NCI-H82 treated with DMSO at 0.1 percent for 48 hours (cell line): ENCODE data around the gene OTULIN.

Experiments used
- DNase-seq: peaks from one replicate; lab custom pipeline; 2025; ENCODE audit not compliant: unreplicated experiment; lab: John Stamatoyannopoulos, UW

The OTULIN gene

DNA sequence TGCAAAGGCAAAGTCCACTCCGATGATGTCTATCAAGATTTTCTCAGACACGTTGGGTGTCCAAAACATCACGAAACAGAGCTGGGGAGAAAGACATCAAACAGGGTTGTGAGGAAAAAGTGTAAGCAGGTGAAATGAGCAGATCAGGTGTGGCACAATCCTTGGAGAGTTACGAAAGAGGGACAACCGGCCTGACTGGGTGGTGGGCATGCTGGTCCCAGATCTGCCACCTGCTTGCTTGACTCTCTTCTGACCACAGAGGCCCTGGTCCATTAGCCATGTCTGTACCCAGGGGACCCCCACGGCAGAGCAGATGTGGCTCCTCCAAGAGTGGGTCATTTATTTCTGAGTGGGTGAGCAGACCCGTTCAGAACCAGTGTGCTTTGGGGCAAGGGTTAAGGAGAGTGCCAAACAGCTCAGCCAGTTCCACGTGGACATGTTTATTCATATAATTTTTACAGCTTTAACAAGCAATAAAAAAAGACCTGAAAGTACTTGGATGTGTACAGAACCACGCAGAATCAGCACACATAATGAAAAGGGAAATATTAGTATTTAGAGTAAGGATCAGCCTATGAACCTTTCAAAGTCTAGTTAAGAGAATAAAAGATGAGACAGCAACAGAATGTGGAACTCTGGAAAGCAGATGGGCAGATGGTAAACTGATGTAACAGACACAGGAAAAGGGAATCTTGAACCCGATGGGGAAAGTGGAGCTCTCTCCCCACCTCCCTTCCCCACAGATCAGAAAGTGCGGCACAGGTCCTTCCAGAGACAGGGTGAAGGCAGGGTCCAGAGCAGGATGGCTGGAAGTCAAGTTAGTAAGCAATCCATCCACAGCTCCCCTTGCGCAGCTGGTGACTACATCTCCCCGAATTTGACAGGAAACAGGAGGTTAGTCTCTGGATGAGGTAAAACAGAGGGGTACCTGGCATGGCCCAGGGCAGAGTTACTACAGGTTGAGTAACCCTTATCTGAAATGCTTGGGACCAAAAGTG, 52.5 kb downstream of the OTULIN start:
- DNase-seq: no peak

DNA sequence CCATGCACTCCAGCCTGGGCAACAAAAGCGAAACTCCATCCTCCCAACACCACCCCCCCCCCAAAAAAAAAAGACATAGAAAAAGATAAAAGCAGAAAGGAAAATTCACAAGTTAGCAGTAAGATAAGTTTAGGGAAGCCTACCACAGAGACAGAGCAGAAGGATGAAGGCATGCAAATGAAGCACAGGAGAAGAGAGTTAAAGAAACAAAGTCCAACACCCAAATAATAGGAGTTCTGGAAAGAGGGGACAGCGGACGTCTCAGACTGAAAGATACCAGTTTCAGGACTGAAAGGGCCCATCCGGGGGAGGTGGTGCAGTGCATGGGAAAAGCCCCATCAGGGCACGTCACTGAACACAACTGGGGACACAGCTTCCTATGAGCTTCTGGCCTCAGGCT, 54.3 kb downstream of the OTULIN start:
- DNase-seq: no peak

DNA sequence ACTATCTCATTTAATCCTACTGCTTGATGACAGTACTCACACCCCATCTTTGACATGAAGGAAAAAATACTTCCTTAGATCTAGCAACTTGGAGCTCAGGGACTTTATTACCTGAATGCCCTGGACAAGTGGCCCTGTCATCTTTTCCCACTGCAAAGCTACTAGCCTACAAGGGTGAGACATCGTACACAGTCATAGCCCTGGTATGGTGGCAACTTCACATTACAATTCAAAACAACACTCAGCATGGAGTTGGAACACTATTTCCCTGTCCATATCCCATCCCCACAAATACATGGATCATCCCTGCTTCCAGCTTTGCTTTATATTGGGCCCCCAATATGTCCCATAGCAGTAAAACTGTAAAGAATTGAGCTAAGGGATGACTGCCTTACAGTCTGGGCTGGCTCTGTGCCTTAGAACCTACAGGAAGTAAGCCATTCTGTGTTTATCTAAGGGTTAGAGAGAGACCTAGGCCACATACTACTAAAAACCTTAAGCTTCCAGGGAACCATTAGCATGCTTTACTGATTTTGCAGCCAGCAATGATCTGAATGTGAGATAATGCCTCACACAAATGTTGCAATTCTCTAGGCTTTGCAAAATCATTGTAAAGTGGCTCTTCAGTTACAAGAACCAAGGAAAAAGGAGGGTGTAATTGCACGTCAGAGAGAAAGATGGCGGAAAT, 55.9 kb downstream of the OTULIN start:
- DNase-seq: no peak

DNA sequence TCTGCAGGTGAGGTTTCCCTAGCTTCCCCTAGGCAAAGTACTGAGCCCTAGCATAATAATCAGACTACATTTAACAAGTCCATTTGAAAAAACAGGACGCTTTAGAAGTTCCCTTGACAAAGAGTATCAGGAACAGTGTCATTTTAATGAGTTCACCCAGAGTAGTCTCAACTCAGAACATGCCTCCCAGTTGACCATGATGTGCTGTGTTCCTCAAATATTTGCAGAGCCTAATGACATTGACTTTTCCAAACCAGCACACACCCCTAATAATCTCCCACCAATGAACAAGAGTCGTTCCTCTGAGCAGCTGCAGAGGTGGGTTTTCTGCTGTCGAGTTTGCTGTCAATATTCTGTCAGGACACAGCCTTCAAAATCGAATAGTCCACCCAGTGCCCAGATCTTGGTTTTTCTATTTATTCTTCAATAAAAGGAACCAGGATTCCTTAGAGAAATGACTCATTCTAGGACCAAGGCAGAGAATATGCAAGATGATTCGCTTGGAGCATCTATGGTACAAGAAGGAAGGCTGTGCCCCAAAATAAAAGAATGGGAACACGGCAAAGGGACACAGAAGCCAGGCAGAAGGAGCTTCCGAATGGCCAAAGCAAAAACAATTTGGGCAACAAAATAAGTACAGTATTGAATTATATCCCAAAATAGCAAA, 57.6 kb downstream of the OTULIN start:
- no peak for DNase-seq

DNA sequence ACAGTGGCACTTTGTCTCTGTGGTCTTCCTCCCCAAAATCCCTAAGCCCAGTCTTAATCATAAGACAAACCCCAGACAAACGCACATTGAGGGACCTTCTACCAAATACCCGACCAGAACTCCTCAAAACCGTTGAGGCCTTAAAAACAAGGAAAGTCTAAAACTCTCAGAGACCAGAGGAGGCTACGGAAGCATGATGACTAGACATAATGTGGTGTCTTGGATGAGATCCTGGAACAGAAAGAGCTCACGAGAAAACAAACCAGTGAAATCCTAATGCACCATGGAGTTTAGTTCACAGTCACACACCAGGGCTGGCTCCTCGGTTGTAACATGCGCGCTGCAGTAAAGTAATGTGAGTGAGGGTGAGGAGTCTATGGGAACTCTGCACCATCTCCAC, 58.4 kb downstream of the OTULIN start:
- DNase-seq: no peak

DNA sequence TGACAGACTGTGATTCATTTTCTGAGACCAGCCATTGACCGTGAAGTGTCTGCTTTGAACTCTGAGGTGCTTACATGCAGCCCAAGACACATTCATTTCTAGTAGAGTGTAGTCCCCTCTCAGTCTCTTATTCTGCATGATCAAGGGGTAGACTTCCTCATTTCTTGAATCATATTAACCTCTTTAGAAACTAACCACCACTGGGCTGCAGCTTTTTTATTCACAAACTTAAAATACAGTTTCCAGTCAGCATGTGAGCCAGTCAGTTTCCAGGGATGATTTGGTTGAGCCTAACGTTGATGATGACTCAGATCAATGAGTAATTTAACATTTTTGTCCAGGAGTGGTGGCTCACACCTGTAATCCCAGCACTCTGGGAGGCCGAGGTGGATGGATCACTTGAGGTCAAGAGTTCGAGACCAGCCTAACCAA, 59.2 kb downstream of the OTULIN start:
- no peak for DNase-seq

DNA sequence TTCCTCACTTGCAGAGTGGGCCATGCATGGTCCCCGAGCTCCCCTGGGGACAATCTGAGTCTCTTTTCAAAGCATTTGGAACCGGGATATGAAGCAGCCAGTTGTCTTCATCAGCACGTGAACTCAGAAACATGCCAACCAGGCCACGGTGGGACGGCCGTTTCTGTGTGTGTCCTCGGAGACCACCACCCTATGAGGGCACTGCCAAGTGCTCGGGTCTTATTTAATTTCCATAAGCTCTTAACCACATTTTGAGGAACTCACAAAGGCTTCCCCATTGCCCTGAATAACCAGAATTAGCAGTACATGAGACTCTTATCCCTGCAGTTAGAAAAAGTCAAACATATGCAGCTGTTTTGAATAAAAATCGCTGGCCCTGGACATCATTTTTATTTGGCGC, 60.1 kb downstream of the OTULIN start:
- no peak for DNase-seq

DNA sequence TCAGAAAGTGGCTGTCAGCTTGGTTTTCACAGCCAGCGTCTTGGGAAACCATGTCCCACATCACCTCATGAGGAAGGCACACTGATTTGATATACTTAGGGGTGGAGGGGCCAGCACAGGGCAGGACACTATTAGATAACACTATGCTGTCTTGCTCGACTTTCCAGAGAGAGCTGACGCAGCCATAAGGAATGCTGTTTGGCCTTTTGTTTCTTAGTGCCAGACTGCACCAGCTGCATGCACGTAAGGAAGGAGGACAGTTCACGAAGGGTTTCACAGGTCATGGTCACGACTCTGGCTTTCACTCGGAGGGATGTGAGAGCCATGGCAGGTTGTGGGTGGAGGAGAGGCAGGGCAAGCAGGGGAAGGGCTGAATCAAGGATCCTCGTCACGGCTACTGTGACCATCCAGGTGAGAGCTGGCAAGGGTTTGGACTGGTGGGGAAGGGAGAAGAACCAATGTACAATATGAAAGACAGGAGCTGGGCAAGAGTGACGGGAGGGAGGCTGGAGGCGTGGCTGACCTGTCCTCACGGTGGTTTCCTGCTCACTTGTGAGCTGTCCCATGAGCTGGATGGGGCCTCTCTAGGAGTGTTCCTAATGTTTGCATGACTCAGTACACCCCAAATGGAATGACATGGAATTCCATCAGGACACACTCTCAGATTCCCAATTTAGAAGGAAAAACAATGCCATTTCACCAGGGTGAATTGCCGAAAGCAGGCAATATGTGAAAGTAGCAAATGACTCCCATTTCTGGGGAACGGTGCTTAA, 61.7 kb downstream of the OTULIN start:
- DNase-seq: no peak

DNA sequence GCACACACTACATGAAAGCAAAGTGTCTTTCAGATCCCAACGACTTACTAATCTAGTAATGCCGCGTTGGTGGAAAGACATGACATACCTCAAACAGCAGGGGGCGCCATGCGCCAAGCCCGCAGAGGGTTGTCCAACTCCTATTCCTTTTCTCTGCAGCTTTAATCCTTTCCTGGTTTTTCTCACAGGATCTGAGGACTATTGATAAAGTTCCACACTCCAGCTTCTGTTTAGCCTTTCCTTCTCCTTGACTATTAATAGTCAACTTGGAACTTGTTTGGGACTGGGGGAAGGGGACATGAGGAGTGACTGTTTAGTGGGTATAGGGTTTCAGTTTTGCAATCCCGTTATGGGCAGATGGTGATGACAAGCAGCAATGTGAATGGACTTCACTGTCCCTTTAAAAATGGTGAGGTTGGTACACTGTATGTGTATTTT, 62.9 kb downstream of the OTULIN start:
- DNase-seq: peak; percentile 55

DNA sequence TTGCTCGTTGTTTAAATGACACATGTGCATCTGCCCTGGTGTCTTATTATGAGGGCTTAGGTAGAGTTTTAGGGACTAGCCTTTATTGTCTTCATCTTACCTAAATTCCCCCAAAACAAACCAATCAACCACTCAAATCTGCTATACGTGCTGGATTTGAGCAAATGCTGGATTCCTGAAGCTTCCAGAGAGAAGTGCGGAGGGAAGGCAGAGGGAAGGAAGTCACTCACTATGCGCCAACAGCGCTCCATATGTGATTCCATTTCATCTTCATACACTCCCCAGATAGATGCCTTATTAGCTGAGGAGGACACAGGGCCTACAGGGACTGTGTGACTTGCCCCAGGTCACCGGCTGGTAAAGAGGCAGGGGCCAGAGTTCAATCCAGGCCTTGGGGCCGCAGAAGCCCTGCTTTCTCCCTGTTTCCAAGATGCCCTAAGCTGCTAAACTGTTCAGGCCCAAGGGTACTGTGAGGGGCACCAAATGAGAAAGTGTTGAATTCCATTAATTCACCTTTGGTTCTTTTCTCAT, 63.5 kb downstream of the OTULIN start:
- no peak for DNase-seq

DNA sequence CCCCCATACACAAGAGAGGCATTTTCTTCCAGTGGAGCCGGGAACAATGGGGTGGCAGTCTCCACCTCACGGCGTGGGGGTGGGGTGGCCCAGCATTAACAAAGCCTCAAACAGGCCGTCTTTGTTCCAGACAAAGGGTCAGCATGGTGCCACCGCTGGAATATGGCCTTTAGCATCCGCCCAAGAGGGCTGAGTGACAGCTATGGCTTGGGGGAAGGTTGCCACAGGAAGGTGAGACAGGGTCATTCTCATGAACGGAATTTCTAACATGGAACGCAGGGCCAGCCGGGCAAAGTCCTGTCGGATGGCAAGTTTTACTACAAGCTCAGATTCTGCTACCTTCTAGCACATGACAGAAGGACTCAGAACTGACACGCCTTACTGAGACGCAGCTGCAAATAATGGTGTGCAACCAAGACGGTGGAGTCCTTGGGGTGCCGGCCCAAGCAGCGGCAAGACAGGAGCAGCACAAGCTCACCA, 64.0 kb downstream of the OTULIN start:
- DNase-seq: no peak

DNA sequence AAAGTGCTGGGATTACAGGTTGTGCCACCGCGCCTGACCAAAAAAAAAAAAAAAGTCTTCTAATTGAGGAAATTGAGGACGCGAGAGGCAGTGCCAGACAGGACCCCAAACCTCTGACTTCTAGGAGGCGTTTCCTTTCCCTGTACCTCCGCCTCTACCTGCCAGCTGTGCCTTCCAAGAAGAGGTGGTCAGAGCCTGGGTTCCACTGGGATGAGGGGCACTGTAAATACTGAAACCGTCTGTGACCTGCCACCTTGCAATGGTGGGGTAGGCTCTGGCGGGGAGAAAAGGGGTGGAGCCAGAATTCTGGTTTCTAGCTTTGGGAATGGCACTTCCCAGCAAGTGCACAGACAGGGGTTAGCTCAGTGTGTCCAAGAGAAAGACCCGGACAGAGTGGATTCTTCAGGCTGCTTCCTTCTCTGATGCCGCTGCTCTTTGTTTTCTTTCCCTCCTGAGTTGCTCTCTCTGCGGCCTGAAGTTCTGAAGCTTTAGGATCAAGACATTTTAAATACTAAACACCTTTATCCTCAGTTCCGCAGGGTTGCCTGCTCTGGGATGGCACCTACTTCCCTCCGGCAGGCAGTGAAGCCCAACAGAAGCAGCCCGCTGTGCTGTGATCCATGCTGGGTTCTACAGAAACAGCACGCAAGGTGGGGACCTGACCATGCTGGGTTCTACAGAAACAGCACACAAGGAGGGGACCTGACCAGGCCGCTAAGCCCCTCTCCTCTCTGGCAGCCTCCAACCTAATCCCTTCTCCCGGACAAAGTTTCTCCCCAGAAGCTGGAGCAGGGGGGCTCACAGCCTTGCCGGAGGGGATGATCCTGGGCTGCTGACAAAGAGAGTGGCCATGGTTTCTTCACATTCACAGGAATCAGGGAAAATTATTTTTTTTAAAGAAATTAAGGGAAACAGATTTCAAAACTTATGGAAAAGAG, 65.2 kb downstream of the OTULIN start:
- DNase-seq: no peak

DNA sequence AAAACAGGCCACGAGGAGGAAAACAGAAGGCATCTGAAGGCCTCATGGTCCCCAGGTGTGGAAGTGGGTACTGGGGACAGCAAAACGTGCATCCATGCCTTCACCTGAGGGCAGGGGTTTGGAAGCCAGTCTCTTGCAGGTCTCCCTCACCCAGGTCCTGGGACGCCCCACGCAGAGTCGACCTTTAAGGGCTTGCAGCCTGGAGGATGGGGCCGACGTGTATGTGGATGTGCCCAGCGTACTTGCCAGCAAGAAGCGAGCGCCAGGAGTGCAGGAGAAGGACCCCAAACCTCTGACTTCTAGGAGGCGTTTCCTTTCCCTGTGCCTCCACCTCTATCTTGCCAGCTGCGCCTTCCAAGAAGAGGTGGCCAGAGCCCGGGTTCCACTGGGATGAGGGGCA, 65.9 kb downstream of the OTULIN start:
- no peak for DNase-seq

DNA sequence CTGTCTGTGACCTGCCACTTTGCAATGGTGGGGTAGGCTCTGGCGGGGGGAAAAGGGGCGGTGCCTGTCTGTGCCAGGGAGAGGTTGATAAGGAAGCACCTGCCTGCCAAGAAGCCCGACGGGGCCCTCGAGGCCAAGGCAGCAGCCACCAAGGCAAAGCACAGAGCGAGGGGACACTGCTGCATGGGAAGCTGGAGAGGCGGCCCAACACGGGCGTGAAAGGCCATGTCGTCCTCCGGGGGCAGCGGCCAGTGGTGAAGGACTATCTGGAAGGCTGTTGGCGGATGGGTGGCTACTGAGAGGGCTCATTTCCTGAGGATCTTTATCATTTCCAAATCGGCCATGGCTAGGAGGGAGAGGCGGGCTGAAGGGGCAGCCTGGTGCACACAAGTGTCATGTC, 66.4 kb downstream of the OTULIN start:
- no peak for DNase-seq

DNA sequence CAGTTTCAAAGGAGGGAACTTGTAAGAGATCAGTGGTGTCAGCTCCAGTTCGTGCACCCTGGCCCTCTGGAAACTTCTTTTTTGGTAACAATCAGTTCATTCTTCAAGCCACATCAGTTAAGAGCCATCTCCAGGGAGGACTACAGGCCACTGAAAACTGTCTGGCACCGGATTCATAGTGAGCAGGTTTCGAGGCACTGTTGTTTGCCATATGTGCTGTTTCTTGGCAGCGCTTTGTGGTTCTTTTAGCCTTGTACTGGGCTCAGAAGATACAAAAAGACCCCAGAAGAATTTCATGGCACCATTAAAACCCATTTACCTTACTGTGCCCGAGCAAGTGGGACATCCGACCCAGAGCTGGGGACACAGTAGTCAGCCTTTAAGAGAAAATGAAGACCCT, 68.5 kb downstream of the OTULIN start:
- DNase-seq: no peak

DNA sequence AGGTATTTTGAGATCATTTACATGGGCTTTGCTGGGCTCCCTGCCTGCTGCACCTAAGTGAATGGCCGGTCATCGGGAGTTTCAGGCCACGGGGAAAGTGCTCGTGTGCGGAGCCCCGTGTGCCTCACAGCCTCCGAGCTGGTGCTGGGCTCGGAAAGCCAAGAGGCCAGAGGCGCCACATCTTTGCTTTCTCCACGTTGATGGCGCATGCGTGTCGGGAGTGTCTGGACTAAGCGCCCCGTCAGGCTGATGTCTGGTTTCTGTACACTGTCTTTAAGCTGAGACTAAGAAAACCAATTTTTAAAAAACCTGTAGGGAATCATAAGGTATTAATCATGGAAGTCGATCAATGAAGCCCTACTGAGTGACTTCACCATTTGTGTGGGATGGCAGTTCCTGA, 69.1 kb downstream of the OTULIN start:
- no peak for DNase-seq

DNA sequence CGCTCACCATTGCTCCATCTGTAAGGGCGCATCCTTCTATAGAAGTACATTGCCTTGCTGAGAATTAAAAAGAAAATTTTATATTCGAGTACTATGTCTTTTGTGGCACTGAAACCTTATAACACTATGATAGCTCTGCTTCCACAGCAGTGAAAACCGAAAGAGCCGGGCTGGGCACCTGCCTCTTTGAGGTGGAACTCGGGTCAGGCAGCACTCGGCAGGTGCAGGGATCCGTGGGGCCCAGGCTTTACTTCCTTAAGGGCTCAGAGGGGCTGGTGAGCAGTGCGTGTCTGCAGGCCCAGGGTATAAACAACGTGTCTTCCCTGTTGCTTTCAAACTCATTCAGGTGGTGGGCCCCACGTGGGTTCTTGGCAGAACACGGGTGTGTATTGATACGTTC, 69.9 kb downstream of the OTULIN start:
- no peak for DNase-seq

DNA sequence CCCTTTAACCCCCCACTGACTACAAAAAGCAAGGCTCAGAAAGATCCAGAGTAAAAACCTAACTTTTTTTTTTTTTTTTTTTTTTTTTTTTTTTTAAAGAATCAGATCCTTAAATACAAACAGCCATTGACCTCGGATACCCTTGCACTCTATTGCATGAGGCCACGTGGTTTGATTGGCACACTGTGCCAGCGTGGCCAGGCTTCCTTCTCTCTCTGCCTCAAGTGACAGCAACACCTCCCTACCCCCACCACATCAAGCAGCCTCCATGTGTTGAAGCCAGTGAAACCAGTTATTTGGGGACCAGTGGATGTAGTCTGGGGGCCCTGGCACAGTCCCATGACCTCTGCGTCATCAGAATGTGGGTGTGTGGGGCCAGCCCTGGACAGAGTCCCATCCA, 71.4 kb downstream of the OTULIN start:
- DNase-seq: no peak

DNA sequence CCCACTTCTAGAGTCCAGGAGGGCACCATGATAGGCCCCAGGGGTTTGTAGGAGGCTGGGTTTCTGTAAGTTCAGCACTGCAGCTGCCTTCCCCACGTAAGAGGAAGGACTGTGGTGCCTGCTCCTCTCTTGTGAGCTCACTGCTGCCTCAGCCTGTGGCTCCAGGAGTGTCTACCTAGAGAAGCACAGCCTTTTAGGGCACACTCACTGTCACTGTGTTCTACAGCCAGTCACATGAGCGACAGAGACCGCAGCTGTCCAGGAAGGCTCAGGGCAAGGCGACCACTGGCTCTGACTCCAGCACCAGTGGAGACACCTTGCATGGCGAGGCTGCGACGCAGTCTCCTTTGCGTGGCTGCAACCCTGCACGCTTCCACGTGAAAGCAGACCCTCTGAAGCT, 72.8 kb downstream of the OTULIN start:
- no peak for DNase-seq
